CD4-positive, alpha-beta T cell (primary cell): ENCODE data around the gene EP400. TPM values are rescaled to one million over a fixed set of nuclear protein-coding genes. Genes with fewer than 3 reads are reported as not detected.

ENCODE experiments used
- ATAC-seq: fragments of 200-7000 bp; cut with Tn5 transposase; one replicate; pipeline ENCODE4 v1.10.0; 2022; ENCODE audit warnings: mild to moderate bottlenecking; ENCODE audit not compliant: poor library complexity
- CTCF ChIA-PET: fragments of 350-600 bp; sonication (Branson Sonifier 250); formaldehyde crosslinking; loops from one replicate; lab custom pipeline; 2021; ENCODE audit warnings: antibody characterized with exemption, inconsistent platforms; lab: Charles Lee
- POLR2A ChIA-PET: fragments of 350-600 bp; sonication (Branson Sonifier 250); formaldehyde crosslinking; loops from one replicate; lab custom pipeline; 2021; ENCODE audit warnings: antibody characterized with exemption, inconsistent platforms; lab: Charles Lee
- DNase-seq, 14 experiments: peaks; one replicate each; pipeline ENCODE4 v3.0.0-alpha.2; 2013 to 2020; ENCODE audit warnings: mixed read lengths in 2 of 14
- H3K27ac ChIP-seq, 2 donors: one replicate each; pipeline versions ENCODE4 v1.5.1 to v1.7.0; 2013; ENCODE audit warnings: low read length in 2 of 2, low read depth in 1 of 2, mild to moderate bottlenecking in 1 of 2
- H3K27me3 ChIP-seq, 2 experiments: 1 replicate in 1 of 2; 2 replicates in 1 of 2; pipeline versions ENCODE4 v1.6.1 to v1.7.0; 2013; ENCODE audit warnings: low read length in 2 of 2, control low read depth in 1 of 2, mild to moderate bottlenecking in 1 of 2, moderate library complexity in 1 of 2; ENCODE audit not compliant: insufficient read depth in 2 of 2, control insufficient read depth in 1 of 2
- H3K36me3 ChIP-seq: one replicate; pipeline ENCODE4 v1.6.1; 2013; ENCODE audit warnings: low read length, control low read depth; ENCODE audit not compliant: insufficient read depth
- H3K4me1 ChIP-seq: one replicate; pipeline ENCODE4 v1.6.1; 2013; ENCODE audit warnings: low read length, control low read depth; ENCODE audit not compliant: insufficient read depth
- H3K4me3 ChIP-seq: one replicate; pipeline ENCODE4 v1.5.1; 2013; ENCODE audit warnings: mild to moderate bottlenecking, low read length, moderate library complexity
- H3K9me3 ChIP-seq, 2 experiments: 1 replicate in 1 of 2; 2 replicates in 1 of 2; pipeline versions ENCODE4 v1.6.1 to v1.7.0; 2013; ENCODE audit warnings: low read length in 2 of 2, mild to moderate bottlenecking in 2 of 2, control low read depth in 1 of 2, moderate library complexity in 1 of 2; ENCODE audit not compliant: control insufficient read depth in 1 of 2, insufficient read depth in 1 of 2
- H3K27ac Mint-ChIP-seq: one replicate; pipeline ENCODE4 v1.8.0; 2020; ENCODE audit warnings: mixed read lengths
- H3K27me3 Mint-ChIP-seq: one replicate; pipeline ENCODE4 v1.8.0; 2021; ENCODE audit warnings: mixed read lengths
- H3K36me3 Mint-ChIP-seq: one replicate; pipeline ENCODE4 v1.8.0; 2021; ENCODE audit warnings: low read depth, mixed read lengths
- H3K4me1 Mint-ChIP-seq: one replicate; pipeline ENCODE4 v1.8.0; 2021; ENCODE audit warnings: low read depth, mixed read lengths
- H3K4me3 Mint-ChIP-seq: one replicate; pipeline ENCODE4 v1.8.0; 2020; ENCODE audit warnings: mild to moderate bottlenecking, mixed read lengths
- H3K9me3 Mint-ChIP-seq: one replicate; pipeline ENCODE4 v1.8.0; 2020; ENCODE audit warnings: mixed read lengths
- intact Hi-C, 2 experiments: fragments of 100-400 bp; cut with DNase I in 1 of 2; cut with micrococcal nuclease in 1 of 2; formaldehyde crosslinking; loops; one replicate each; pipeline versions ENCODE4 v1.15.1 to v1.9.0; 2023 to 2025; cut with DNase I, micrococcal nuclease
- total RNA-seq, 174 experiments: library from RNA in 2 of 174; stranded (reverse) in 2 of 174; gene quantifications; one replicate each; pipeline ENCODE4 v1.2.3 and lab custom pipeline; 2021 to 2026
- TF ChIP-seq, protein P1 (sequence below): fragments of 200-600 bp; IDR thresholded peaks from one replicate; pipeline ENCODE4 v1.8.0; 2022; ENCODE audit warnings: antibody characterized with exemption, mild to moderate bottlenecking

Gene EP400
- total RNA-seq, 2 experiments from 2014 or later = 56.4 to 56.5 TPM

DNA sequence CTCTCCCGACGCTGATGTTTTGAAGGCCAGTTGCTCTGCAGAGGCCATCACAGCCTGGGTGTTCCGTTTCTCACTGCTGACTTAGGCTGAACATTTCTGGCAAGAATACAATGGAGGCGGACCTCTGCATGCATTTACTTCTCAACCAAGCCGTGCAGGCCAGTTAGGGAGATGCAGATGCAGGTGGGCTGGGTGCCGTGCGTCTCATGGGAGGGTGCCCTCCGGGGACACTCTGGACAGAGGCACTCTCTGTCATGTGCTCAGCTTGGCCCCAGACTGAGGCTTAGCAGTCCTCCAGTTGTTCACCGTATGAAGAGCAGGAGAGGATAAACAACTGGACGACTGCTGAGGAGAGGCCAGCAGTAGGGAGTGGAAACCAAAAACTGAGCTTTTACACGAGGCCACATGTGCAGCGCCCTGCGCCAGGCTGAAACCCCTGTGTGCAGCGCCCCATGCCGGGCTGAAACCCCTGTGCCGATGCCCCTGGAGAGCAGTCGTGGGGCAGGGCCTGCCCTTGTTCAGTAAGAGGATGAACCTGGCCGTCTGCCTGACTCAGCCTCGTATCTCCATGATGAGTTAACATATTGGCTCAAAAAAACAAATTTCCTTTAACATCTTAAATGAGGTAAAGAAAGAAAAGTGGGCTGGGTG lies 162.0 kb downstream of the EP400 start:
- ChIA-PET CTCF (no interaction called here), POLR2A (no interaction called here)
- no peak overlapping the region for H3K4me3 Mint-ChIP-seq
- H3K9me3 ChIP-seq = no peaks in the 10 kb centered on the region
- H3K27me3 Mint-ChIP-seq = no peaks in the 10 kb centered on the region
- TF ChIP-seq, protein P1, sequence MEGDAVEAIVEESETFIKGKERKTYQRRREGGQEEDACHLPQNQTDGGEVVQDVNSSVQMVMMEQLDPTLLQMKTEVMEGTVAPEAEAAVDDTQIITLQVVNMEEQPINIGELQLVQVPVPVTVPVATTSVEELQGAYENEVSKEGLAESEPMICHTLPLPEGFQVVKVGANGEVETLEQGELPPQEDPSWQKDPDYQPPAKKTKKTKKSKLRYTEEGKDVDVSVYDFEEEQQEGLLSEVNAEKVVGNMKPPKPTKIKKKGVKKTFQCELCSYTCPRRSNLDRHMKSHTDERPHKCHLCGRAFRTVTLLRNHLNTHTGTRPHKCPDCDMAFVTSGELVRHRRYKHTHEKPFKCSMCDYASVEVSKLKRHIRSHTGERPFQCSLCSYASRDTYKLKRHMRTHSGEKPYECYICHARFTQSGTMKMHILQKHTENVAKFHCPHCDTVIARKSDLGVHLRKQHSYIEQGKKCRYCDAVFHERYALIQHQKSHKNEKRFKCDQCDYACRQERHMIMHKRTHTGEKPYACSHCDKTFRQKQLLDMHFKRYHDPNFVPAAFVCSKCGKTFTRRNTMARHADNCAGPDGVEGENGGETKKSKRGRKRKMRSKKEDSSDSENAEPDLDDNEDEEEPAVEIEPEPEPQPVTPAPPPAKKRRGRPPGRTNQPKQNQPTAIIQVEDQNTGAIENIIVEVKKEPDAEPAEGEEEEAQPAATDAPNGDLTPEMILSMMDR = no peak
- peaks cover 39% of the 10 kb centered on the region for H3K36me3 ChIP-seq
- H3K36me3 Mint-ChIP-seq = peaks cover 34% of the 10 kb centered on the region
- no peak for DNase-seq
- no peak overlapping the region for H3K27ac Mint-ChIP-seq
- no peak overlapping the region for H3K27ac ChIP-seq
- H3K4me1 ChIP-seq = no peaks in the 10 kb centered on the region
- H3K9me3 Mint-ChIP-seq = no peaks in the 10 kb centered on the region
- ATAC-seq = no peak
- H3K27me3 ChIP-seq = no peaks in the 10 kb centered on the region
- no peaks in the 10 kb centered on the region for H3K4me1 Mint-ChIP-seq
- H3K4me3 ChIP-seq = no peak overlapping the region
- intact Hi-C loops = no loop called here

- intact Hi-C loops = no loop called here
- DNase-seq (no peak), ATAC-seq (no peak)
- POLR2A ChIA-PET = no interaction called here
- TF ChIP-seq, protein P1 = no peak
- Mint-ChIP-seq H3K4me1 (no peaks in the 10 kb centered on the region), H3K27me3 (no peaks in the 10 kb centered on the region), H3K27ac (no peak overlapping the region), H3K9me3 (no peaks in the 10 kb centered on the region), H3K4me3 (no peak overlapping the region), H3K36me3 (peaks cover 20% of the 10 kb centered on the region)
- Histone ChIP-seq H3K27ac (no peak overlapping the region), H3K36me3 (peaks cover 33% of the 10 kb centered on the region), H3K27me3 (no peaks in the 10 kb centered on the region), H3K4me3 (no peak overlapping the region), H3K9me3 (no peaks in the 10 kb centered on the region), H3K4me1 (no peaks in the 10 kb centered on the region)
- CTCF ChIA-PET = no interaction called here
Observed at GRCh38 chr12:132114667-132115066, 164.9 kb downstream of the EP400 start.

DNA sequence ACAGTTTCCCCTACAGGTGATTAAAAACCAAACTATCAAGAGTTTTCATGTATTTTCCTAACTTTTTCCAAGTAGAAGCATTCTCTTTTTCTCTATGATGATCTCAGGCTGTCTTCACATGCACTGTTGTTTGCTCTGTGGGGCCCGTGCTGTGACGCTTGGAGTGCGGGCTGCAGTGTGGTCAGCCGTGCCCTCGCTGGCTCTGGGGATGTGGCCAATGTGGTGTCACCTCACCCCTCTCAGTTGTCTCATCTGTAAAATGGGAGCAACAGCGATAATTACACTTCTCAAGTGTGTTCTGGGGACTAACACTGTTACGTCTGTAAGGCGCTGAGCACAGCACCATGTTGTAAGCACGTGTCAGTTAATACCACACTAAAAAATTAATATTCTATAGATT lies 165.8 kb downstream of the EP400 start:
- Histone ChIP-seq H3K4me3 (no peak overlapping the region), H3K27me3 (no peaks in the 10 kb centered on the region), H3K27ac (no peak overlapping the region), H3K36me3 (peaks cover 33% of the 10 kb centered on the region), H3K9me3 (no peaks in the 10 kb centered on the region), H3K4me1 (no peaks in the 10 kb centered on the region)
- Mint-ChIP-seq H3K27me3 (no peaks in the 10 kb centered on the region), H3K4me3 (no peak overlapping the region), H3K9me3 (no peaks in the 10 kb centered on the region), H3K36me3 (peaks cover 18% of the 10 kb centered on the region), H3K27ac (no peak overlapping the region), H3K4me1 (no peaks in the 10 kb centered on the region)
- ChIA-PET CTCF (no interaction called here), POLR2A (no interaction called here)
- DNase-seq = no peak
- ATAC-seq = no peak
- intact Hi-C loops = no loop called here
- TF ChIP-seq, protein P1 = no peak
